ENCODE data around the gene ZSCAN29. TPM values are rescaled to one million over a fixed set of nuclear protein-coding genes. Genes with fewer than 3 reads are reported as not detected.

The ZSCAN29 gene
- total RNA-seq, 1 experiment from 2014 or later = 32.8 TPM

DNA sequence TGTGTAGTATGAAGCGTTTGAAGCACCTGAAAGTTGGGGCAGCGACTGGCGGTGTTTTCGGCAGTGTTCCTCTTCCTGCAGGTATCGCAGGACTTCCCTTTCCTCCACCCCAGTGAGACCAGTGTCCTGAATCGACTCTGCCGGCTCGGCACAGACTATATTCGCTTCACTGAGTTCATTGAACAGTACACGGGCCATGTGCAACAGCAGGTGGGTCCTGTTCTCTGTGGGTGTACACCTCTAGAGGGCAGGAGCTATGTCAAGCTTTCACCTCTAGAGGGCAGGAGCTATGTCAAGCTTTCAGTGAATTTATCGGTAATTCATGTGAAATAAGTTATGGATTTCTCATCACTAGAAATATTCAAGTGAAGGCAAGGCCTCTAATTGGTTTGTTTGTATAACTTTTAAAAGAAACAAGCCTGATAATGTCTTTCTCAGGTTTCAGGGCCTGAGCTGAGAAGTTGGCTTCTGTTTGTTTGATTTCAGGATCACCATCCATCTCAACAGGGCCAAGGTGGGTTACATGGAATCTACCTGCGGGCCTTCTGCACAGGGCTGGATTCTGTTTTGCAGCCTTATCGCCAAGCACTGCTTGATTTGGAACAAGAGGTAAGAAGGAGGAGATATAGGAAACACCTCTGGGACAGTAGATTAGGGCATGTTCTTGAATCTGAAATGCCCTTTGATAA is 5.3 kb upstream of the ZSCAN29 start:
- no peak overlapping the region for H3K4me3 ChIP-seq (ENCODE audit: low read depth in 2 of 2, low read length in 2 of 2)
- no peaks in the 10 kb centered on the region for H3K27me3 ChIP-seq (ENCODE audit: control insufficient read depth, insufficient read depth, low read length)
- H3K36me3 ChIP-seq (ENCODE audit: control insufficient read depth, insufficient read depth, low read length) = peaks cover 18% of the 10 kb centered on the region
- no peak overlapping the region for H3K27ac ChIP-seq (ENCODE audit: low read length)
- peak; percentile 65; the same call in 1 of the 2 replicates for ATAC-seq
- ChIA-PET CTCF (interaction anchor here (0.7 to 1.0 kb wide), 3 partner anchors 11 to 27 kb away, joined by 3 to 6 read pairs (median 3); no protein-coding TSS in a partner anchor), POLR2A (no interaction called here)
- no TSS peak for BruUV-seq (replicated peaks)
- no peak for DNase-seq (ENCODE audit: low read depth, low spot score)
- peaks cover 5% of the 10 kb centered on the region for H3K4me1 ChIP-seq (ENCODE audit: control insufficient read depth, insufficient read depth, low read length)
- TF ChIP-seq, protein P1, sequence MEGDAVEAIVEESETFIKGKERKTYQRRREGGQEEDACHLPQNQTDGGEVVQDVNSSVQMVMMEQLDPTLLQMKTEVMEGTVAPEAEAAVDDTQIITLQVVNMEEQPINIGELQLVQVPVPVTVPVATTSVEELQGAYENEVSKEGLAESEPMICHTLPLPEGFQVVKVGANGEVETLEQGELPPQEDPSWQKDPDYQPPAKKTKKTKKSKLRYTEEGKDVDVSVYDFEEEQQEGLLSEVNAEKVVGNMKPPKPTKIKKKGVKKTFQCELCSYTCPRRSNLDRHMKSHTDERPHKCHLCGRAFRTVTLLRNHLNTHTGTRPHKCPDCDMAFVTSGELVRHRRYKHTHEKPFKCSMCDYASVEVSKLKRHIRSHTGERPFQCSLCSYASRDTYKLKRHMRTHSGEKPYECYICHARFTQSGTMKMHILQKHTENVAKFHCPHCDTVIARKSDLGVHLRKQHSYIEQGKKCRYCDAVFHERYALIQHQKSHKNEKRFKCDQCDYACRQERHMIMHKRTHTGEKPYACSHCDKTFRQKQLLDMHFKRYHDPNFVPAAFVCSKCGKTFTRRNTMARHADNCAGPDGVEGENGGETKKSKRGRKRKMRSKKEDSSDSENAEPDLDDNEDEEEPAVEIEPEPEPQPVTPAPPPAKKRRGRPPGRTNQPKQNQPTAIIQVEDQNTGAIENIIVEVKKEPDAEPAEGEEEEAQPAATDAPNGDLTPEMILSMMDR (IDR thresholded peaks at IDR 0.05) = peak; percentile 90
- no peak for TF ChIP-seq TCF7L2 (IDR thresholded peaks at IDR 0.05; ENCODE audit: low read depth, low read length)
- TF ChIP-seq, protein P2, sequence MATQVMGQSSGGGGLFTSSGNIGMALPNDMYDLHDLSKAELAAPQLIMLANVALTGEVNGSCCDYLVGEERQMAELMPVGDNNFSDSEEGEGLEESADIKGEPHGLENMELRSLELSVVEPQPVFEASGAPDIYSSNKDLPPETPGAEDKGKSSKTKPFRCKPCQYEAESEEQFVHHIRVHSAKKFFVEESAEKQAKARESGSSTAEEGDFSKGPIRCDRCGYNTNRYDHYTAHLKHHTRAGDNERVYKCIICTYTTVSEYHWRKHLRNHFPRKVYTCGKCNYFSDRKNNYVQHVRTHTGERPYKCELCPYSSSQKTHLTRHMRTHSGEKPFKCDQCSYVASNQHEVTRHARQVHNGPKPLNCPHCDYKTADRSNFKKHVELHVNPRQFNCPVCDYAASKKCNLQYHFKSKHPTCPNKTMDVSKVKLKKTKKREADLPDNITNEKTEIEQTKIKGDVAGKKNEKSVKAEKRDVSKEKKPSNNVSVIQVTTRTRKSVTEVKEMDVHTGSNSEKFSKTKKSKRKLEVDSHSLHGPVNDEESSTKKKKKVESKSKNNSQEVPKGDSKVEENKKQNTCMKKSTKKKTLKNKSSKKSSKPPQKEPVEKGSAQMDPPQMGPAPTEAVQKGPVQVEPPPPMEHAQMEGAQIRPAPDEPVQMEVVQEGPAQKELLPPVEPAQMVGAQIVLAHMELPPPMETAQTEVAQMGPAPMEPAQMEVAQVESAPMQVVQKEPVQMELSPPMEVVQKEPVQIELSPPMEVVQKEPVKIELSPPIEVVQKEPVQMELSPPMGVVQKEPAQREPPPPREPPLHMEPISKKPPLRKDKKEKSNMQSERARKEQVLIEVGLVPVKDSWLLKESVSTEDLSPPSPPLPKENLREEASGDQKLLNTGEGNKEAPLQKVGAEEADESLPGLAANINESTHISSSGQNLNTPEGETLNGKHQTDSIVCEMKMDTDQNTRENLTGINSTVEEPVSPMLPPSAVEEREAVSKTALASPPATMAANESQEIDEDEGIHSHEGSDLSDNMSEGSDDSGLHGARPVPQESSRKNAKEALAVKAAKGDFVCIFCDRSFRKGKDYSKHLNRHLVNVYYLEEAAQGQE (IDR thresholded peaks at IDR 0.05; ENCODE audit: insufficient read depth in 1 of 2, low read depth in 2 of 2, low read length in 1 of 2) = no peak
- H3K9me3 ChIP-seq (ENCODE audit: control insufficient read depth, insufficient read depth, low read depth, low read length) = no peaks in the 10 kb centered on the region
- intact Hi-C loops (cut with micrococcal nuclease; ENCODE audit: unreplicated experiment) (no loop called here), in situ Hi-C loops (cut with HindIII; ENCODE audit: low pct_unique_long_range_greater_than_20kb, low sequenced_read_pairs) (no loop called here)

DNA sequence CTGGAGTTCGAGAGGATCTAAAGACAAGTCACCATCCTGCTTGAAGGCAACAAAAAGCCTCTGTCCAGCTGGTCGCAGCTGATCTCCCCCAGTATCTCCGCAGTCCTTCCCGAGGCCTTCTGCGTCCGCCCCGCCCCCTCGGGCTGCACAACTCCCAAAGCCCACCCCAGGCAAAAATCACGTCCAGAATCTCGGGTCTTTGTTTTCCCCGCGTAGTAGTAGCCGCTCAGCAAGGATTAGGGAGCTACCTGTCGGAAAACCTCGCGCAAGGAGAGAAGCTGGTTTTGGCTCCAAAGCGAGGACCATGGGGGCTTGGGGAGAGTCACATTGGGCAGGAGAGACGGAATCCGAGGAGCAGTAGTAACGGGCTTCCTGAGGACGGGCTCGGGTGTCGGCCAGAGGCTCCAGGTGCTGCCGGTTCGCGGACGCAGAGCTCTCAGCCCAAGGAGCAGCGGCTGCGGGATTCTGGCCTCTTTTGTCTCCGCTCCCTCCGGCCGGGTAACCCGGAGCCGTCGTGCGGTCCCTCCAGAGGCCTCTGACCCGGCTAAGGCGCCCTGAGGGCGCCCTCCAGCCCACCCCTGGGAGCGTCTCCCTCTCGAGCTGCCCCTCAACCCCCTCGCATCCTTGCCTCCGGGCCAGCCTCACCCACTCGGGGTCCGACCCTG is 401 bp downstream of the ZSCAN29 start:
- DNase-seq (ENCODE audit: low read depth, low spot score) = no peak
- intact Hi-C loops (cut with micrococcal nuclease; ENCODE audit: unreplicated experiment) = no loop called here

More for the DNA sequence above, 401 bp downstream of the ZSCAN29 start:
- peak; percentile 75 for ATAC-seq
- Histone ChIP-seq H3K27ac (ENCODE audit: low read length) (peak overlapping the region; percentile 87), H3K9me3 (ENCODE audit: control insufficient read depth, insufficient read depth, low read depth, low read length) (peaks cover 41% of the 10 kb centered on the region), H3K36me3 (ENCODE audit: control insufficient read depth, insufficient read depth, low read length) (no peaks in the 10 kb centered on the region; the same call in none of the 2 replicates), H3K4me1 (ENCODE audit: control insufficient read depth, insufficient read depth, low read length) (peaks cover 5% of the 10 kb centered on the region), H3K4me3 (ENCODE audit: low read depth in 2 of 2, low read length in 2 of 2) (peak overlapping the region; percentile 75 to 77), H3K27me3 (ENCODE audit: control insufficient read depth, insufficient read depth, low read length) (no peaks in the 10 kb centered on the region)
- in situ Hi-C loops (cut with HindIII; ENCODE audit: low pct_unique_long_range_greater_than_20kb, low sequenced_read_pairs) = no loop called here
- POLR2A ChIA-PET = interaction anchor here (0.6 to 0.7 kb wide), 3 partner anchors 29 to 554 kb away, joined by 3 read pairs; no protein-coding TSS in a partner anchor
- BruUV-seq (replicated peaks) = no TSS peak
- CTCF ChIA-PET = interaction anchor here (0.6 to 0.7 kb wide), 2 partner anchors 22 to 542 kb away, joined by 3 to 4 read pairs; no protein-coding TSS in a partner anchor
- TF ChIP-seq, protein P1 (IDR thresholded peaks at IDR 0.05) = no peak
- TF ChIP-seq, protein P2 (IDR thresholded peaks at IDR 0.05; ENCODE audit: insufficient read depth in 1 of 2, low read depth in 2 of 2, low read length in 1 of 2) = no peak
- TF ChIP-seq SIN3A (IDR thresholded peaks at IDR 0.05; ENCODE audit: borderline replicate concordance, insufficient read depth, low read depth, low read length) (no peak), POLR2AphosphoS5 (IDR thresholded peaks at IDR 0.05; ENCODE audit: low read depth, low read length) (no peak), TCF7L2 (IDR thresholded peaks at IDR 0.05; ENCODE audit: low read depth, low read length) (no peak)
